HG03432 (cell line): ENCODE measurements around the gene GALNT7.
A peak's percentile ranks its signal among the peaks of the same experiment; 100 is the strongest.
"Not testable (repeated sequence)": the region's sequence is repeated elsewhere in the genome, so short reads cannot be mapped to it uniquely, and the experiment has no call there.

ENCODE experiments used
- ATAC-seq: cut with Tn5 transposase; IDR thresholded peaks from one replicate; pipeline ENCODE4 v1.9.1; 2021; ENCODE audit warnings: mild to moderate bottlenecking, moderate library complexity; ENCODE audit not compliant: unreplicated experiment

GALNT7 gene

GRCh38 chr4:173165706-173166105 is 2.9 kb upstream of the GALNT7 start:
- no peak for ATAC-seq

GRCh38 chr4:173166491-173166890 is 2.1 kb upstream of the GALNT7 start:
- no peak for ATAC-seq

GRCh38 chr4:173167758-173168395 is 734 bp upstream of the GALNT7 start:
- peak; percentile 21 for ATAC-seq

- no peak for ATAC-seq
Observed at GRCh38 chr4:173169178-173169427, 492 bp downstream of the GALNT7 start.

- peak; percentile 66 for ATAC-seq
Observed at GRCh38 chr4:173169428-173170181, 994 bp downstream of the GALNT7 start.

- no peak for ATAC-seq
Observed at GRCh38 chr4:173170182-173170778, 1.7 kb downstream of the GALNT7 start.

- ATAC-seq, result no peak
Observed at GRCh38 chr4:173171098-173171497, 2.5 kb downstream of the GALNT7 start.

- ATAC-seq, result no peak
Observed at GRCh38 chr4:173171987-173172386, 3.4 kb downstream of the GALNT7 start.

- ATAC-seq, result no peak
Observed at GRCh38 chr4:173174184-173174583, 5.6 kb downstream of the GALNT7 start.

GRCh38 chr4:173174594-173175012 is 6.0 kb downstream of the GALNT7 start:
- ATAC-seq, result no peak

GRCh38 chr4:173176010-173176409 is 7.4 kb downstream of the GALNT7 start:
- no peak for ATAC-seq

GRCh38 chr4:173177232-173177631 is 8.6 kb downstream of the GALNT7 start:
- ATAC-seq, result no peak

- ATAC-seq, result no peak
Observed at GRCh38 chr4:173178144-173178543, 9.5 kb downstream of the GALNT7 start.

- peak; percentile 58 for ATAC-seq
Observed at GRCh38 chr4:173181848-173182247, 13.2 kb downstream of the GALNT7 start.

- ATAC-seq, result no peak
Observed at GRCh38 chr4:173182403-173182802, 13.8 kb downstream of the GALNT7 start.

- not testable (repeated sequence) for ATAC-seq
Observed at GRCh38 chr4:173183659-173184247, 15.1 kb downstream of the GALNT7 start.

GRCh38 chr4:173185847-173186510 is 17.4 kb downstream of the GALNT7 start:
- peak; percentile 36 for ATAC-seq

GRCh38 chr4:173187732-173188131 is 19.1 kb downstream of the GALNT7 start:
- no peak for ATAC-seq

- no peak for ATAC-seq
Observed at GRCh38 chr4:173188648-173189047, 20.0 kb downstream of the GALNT7 start.

- ATAC-seq, result no peak
Observed at GRCh38 chr4:173189117-173189693, 20.6 kb downstream of the GALNT7 start.

- ATAC-seq, result no peak
Observed at GRCh38 chr4:173191623-173192041, 23.0 kb downstream of the GALNT7 start.
